GM19438 (cell line): ENCODE results near the gene ADAMTS2.

Source experiments
- ATAC-seq: cut with Tn5 transposase; IDR thresholded peaks from one replicate; pipeline ENCODE4 v1.9.1; 2021; ENCODE audit warnings: low read depth; ENCODE audit not compliant: unreplicated experiment

Gene ADAMTS2

GRCh38 chr5:179239256-179240135, 105.8 kb downstream of the ADAMTS2 start:
- ATAC-seq = no peak

- no peak for ATAC-seq
These were observed 106.7 kb downstream of the ADAMTS2 start for GRCh38 chr5:179238628-179238970.

GRCh38 chr5:179237770-179238627, 107.3 kb downstream of the ADAMTS2 start:
- ATAC-seq = no peak

- no peak for ATAC-seq
These were observed 109.6 kb downstream of the ADAMTS2 start for GRCh38 chr5:179235416-179236400.

GRCh38 chr5:179234563-179235135, 110.6 kb downstream of the ADAMTS2 start:
- no peak for ATAC-seq

GRCh38 chr5:179233909-179234562, 111.2 kb downstream of the ADAMTS2 start:
- ATAC-seq = no peak

GRCh38 chr5:179232091-179232735, 113.0 kb downstream of the ADAMTS2 start:
- ATAC-seq = no peak

GRCh38 chr5:179231309-179231708, 114.0 kb downstream of the ADAMTS2 start:
- ATAC-seq = no peak

GRCh38 chr5:179230061-179230461, 115.2 kb downstream of the ADAMTS2 start:
- no peak for ATAC-seq

- no peak for ATAC-seq
These were observed 115.9 kb downstream of the ADAMTS2 start for GRCh38 chr5:179229331-179229831.

- ATAC-seq = no peak
These were observed 116.7 kb downstream of the ADAMTS2 start for GRCh38 chr5:179228341-179229121.

- ATAC-seq = no peak
These were observed 117.5 kb downstream of the ADAMTS2 start for GRCh38 chr5:179227580-179228311.

- ATAC-seq = no peak
These were observed 118.1 kb downstream of the ADAMTS2 start for GRCh38 chr5:179227229-179227579.

GRCh38 chr5:179226696-179227095, 118.6 kb downstream of the ADAMTS2 start:
- no peak for ATAC-seq

GRCh38 chr5:179225387-179225786, 119.9 kb downstream of the ADAMTS2 start:
- no peak for ATAC-seq

GRCh38 chr5:179224741-179225140, 120.5 kb downstream of the ADAMTS2 start:
- ATAC-seq = no peak

- ATAC-seq = no peak
These were observed 121.3 kb downstream of the ADAMTS2 start for GRCh38 chr5:179223961-179224360.

GRCh38 chr5:179223528-179223927, 121.7 kb downstream of the ADAMTS2 start:
- ATAC-seq = no peak
